ENCODE data around the gene EFNA3. TPM values are rescaled to one million over a fixed set of nuclear protein-coding genes. Genes with fewer than 3 reads are reported as not detected.

Gene EFNA3
- total and polyA plus RNA-seq, 9 of the 15 experiments (the other 6 are each of a cell fraction or from before 2014, with no cell fraction given): 0.59 to 7.9 (median 4.7) TPM

- no peak for TF ChIP-seq MGA (IDR thresholded peaks at IDR 0.05)
- no peak for TF ChIP-seq ARID3B (CRISPR knock-in tag; IDR thresholded peaks at IDR 0.05; ENCODE audit: borderline replicate concordance)
- no peak for TF ChIP-seq SOX6 (IDR thresholded peaks at IDR 0.05)
- no peak for TF ChIP-seq HMGXB4 (CRISPR knock-in tag; IDR thresholded peaks at IDR 0.05)
- TF ChIP-seq STAT5A (IDR thresholded peaks at IDR 0.05; ENCODE audit: borderline replicate concordance, low read length): no peak
- TF ChIP-seq ZNF609 (CRISPR knock-in tag; IDR thresholded peaks at IDR 0.05; ENCODE audit: borderline replicate concordance): no peak
These were observed 3.0 kb downstream of the EFNA3 start (continued) for GRCh38 chr1:155081472-155082300.
